DND-41 (cell line): Measurements from ENCODE around the gene SNX19.

ENCODE experiments used
- ATAC-seq: fragments of 200-7000 bp; cut with Tn5 transposase; 3 replicates; pipeline ENCODE4 v1.9.1; 2021; ENCODE audit warnings: low read depth; ENCODE audit not compliant: insufficient read depth
- DNase-seq: peaks from one replicate; pipeline ENCODE4 v3.0.0-alpha.2; 2020
- H2AFZ ChIP-seq: 2 replicates; pipeline ENCODE4 v1.6.0; 2012; ENCODE audit warnings: low read depth, low read length
- H3K27ac ChIP-seq: 2 replicates; pipeline ENCODE4 v1.5.1; 2012; ENCODE audit warnings: low read length, inconsistent platforms
- H3K27me3 ChIP-seq: fragments of 200-600 bp; sonication (generic); 2 replicates; pipeline ENCODE4 v1.6.0; 2012; ENCODE audit warnings: low read length, mild to moderate bottlenecking, inconsistent platforms; ENCODE audit not compliant: insufficient read depth, poor library complexity
- H3K36me3 ChIP-seq: 2 replicates; pipeline ENCODE4 v1.5.1; 2012; ENCODE audit warnings: low read length, inconsistent platforms; ENCODE audit not compliant: insufficient read depth
- H3K4me1 ChIP-seq: 2 replicates; pipeline ENCODE4 v1.5.1; 2012; ENCODE audit warnings: mild to moderate bottlenecking, low read length; ENCODE audit not compliant: insufficient read depth
- H3K4me2 ChIP-seq: 2 replicates; pipeline ENCODE4 v1.6.0; 2012; ENCODE audit warnings: mild to moderate bottlenecking, moderate library complexity, low read length, inconsistent platforms; ENCODE audit not compliant: insufficient read depth
- H3K4me3 ChIP-seq, 2 experiments: fragments of 200-600 bp in 1 of 2; shearing (Covaris generic) in 1 of 2; 2 replicates each; pipeline ENCODE4 v1.5.1; 2012 to 2016; ENCODE audit warnings: inconsistent platforms in 2 of 2, low read length in 2 of 2, mild to moderate bottlenecking in 2 of 2, low read depth in 1 of 2, moderate library complexity in 1 of 2
- H3K79me2 ChIP-seq: 2 replicates; pipeline ENCODE4 v1.6.0; 2012; ENCODE audit warnings: low read length, inconsistent platforms; ENCODE audit not compliant: insufficient read depth
- H3K9ac ChIP-seq: 2 replicates; pipeline ENCODE4 v1.6.0; 2012; ENCODE audit warnings: low read depth, mild to moderate bottlenecking, inconsistent platforms, low read length, moderate library complexity
- H3K9me3 ChIP-seq: 2 replicates; pipeline ENCODE4 v1.5.1; 2012; ENCODE audit warnings: low read length, moderate library complexity, mild to moderate bottlenecking, inconsistent platforms; ENCODE audit not compliant: insufficient read depth, severe bottlenecking
- H4K20me1 ChIP-seq: 2 replicates; pipeline ENCODE4 v1.6.0; 2012; ENCODE audit warnings: low read length; ENCODE audit not compliant: insufficient read depth
- CTCF ChIP-seq: IDR thresholded peaks from 2 replicates; pipeline ENCODE4 v1.5.1; 2012; ENCODE audit warnings: borderline replicate concordance, low read length, moderate library complexity, mild to moderate bottlenecking; ENCODE audit not compliant: poor library complexity, severe bottlenecking; ENCODE audit errors: extremely low read depth
- EZH2 ChIP-seq: IDR thresholded peaks from 3 replicates; pipeline ENCODE4 v1.6.1; 2012; ENCODE audit warnings: borderline replicate concordance, low read depth, mild to moderate bottlenecking, moderate library complexity, low read length, inconsistent platforms; ENCODE audit not compliant: severe bottlenecking

SNX19 gene

GRCh38 chr11:130852589-130852988 is 63.7 kb downstream of the SNX19 start:
- TF ChIP-seq CTCF (no peak), EZH2 (no peak)
- DNase-seq (no peak), ATAC-seq (no peak)
- Histone ChIP-seq H3K9ac (no peak overlapping the region), H3K27ac (no peak overlapping the region), H3K4me2 (no peak overlapping the region), H3K79me2 (no peaks in the 10 kb centered on the region), H3K4me3 (no peak overlapping the region), H3K9me3 (no peaks in the 10 kb centered on the region), H3K4me1 (no peaks in the 10 kb centered on the region), H3K36me3 (no peaks in the 10 kb centered on the region), H4K20me1 (no peaks in the 10 kb centered on the region), H3K27me3 (no peaks in the 10 kb centered on the region), H2AFZ (no peak overlapping the region)

- H3K4me1 ChIP-seq = no peaks in the 10 kb centered on the region
- TF ChIP-seq EZH2 (no peak), CTCF (no peak)
- H3K4me2 ChIP-seq = no peak overlapping the region
- DNase-seq (no peak), ATAC-seq (no peak)
- H3K79me2 ChIP-seq = no peaks in the 10 kb centered on the region
- no peaks in the 10 kb centered on the region for H4K20me1 ChIP-seq
- H3K4me3 ChIP-seq = no peak overlapping the region
- no peaks in the 10 kb centered on the region for H3K27me3 ChIP-seq
- H3K27ac ChIP-seq = no peak overlapping the region
- no peak overlapping the region for H3K9ac ChIP-seq
- no peaks in the 10 kb centered on the region for H3K36me3 ChIP-seq
- no peaks in the 10 kb centered on the region for H3K9me3 ChIP-seq
- H2AFZ ChIP-seq = no peak overlapping the region
Observed at GRCh38 chr11:130850185-130850944, 65.9 kb downstream of the SNX19 start.

GRCh38 chr11:130849215-130849568 is 67.1 kb downstream of the SNX19 start:
- H2AFZ ChIP-seq = no peak overlapping the region

More at GRCh38 chr11:130849215-130849568, 67.1 kb downstream of the SNX19 start:
- H3K4me3 ChIP-seq = no peak overlapping the region
- H3K79me2 ChIP-seq = no peaks in the 10 kb centered on the region
- H3K36me3 ChIP-seq = no peaks in the 10 kb centered on the region
- H3K9me3 ChIP-seq = no peaks in the 10 kb centered on the region
- H3K27ac ChIP-seq = no peak overlapping the region
- H3K4me1 ChIP-seq = no peaks in the 10 kb centered on the region
- H3K9ac ChIP-seq = no peak overlapping the region
- H3K4me2 ChIP-seq = no peak overlapping the region
- H4K20me1 ChIP-seq = no peaks in the 10 kb centered on the region
- TF ChIP-seq EZH2 (no peak), CTCF (no peak)
- DNase-seq (no peak), ATAC-seq (no peak)
- H3K27me3 ChIP-seq = no peaks in the 10 kb centered on the region
